Measurements from ENCODE around the gene SIAH2. TPM values are rescaled to one million over a fixed set of nuclear protein-coding genes. Genes with fewer than 3 reads are reported as not detected.
A peak's percentile ranks its signal among the peaks of the same experiment; 100 is the strongest.

SIAH2 gene
- total RNA-seq, 3 donors from 2014 or later = 37.4 to 40.3 (median 39.1) TPM

- DNase-seq (ENCODE audit: low spot score in 2 of 2) = no peak
- H3K4me1 ChIP-seq = peaks cover 0 to 4% of the 10 kb centered on the region in 2 donors
- H3K27me3 ChIP-seq = no peaks in the 10 kb centered on the region
- no peak overlapping the region for H3K4me3 ChIP-seq
- no peak overlapping the region for H3K27ac ChIP-seq
- intact Hi-C loops (cut with DNase I; ENCODE audit: low total_unique reads) = no loop called here
- TF ChIP-seq POLR2AphosphoS5 (IDR thresholded peaks at IDR 0.05) (no peak), POLR2A (IDR thresholded peaks at IDR 0.05) (no peak), CTCF (IDR thresholded peaks at IDR 0.05) (no peak)
- H3K36me3 ChIP-seq = no peaks in the 10 kb centered on the region
- no peaks in the 10 kb centered on the region for H3K9me3 ChIP-seq
These were observed 2.0 kb upstream of the SIAH2 start for GRCh38 chr3:150764967-150765366.

GRCh38 chr3:150764566-150764965 is 1.6 kb upstream of the SIAH2 start:
- no peak for DNase-seq (ENCODE audit: low spot score in 2 of 2)
- H3K27me3 ChIP-seq = no peaks in the 10 kb centered on the region
- H3K4me3 ChIP-seq = peak overlapping the region in 2 of 3 donors; percentile 81 to 87
- peak overlapping the region; percentile 21 to 96 for H3K27ac ChIP-seq
- H3K9me3 ChIP-seq = no peaks in the 10 kb centered on the region
- H3K36me3 ChIP-seq = no peaks in the 10 kb centered on the region
- intact Hi-C loops (cut with DNase I; ENCODE audit: low total_unique reads) = no loop called here
- peaks cover 0 to 4% of the 10 kb centered on the region in 2 donors for H3K4me1 ChIP-seq
- no peak for TF ChIP-seq POLR2A (IDR thresholded peaks at IDR 0.05)
- no peak for TF ChIP-seq CTCF (IDR thresholded peaks at IDR 0.05)

- H3K4me1 ChIP-seq = peaks cover 0 to 4% of the 10 kb centered on the region in 2 donors
- no peaks in the 10 kb centered on the region for H3K9me3 ChIP-seq
- DNase-seq (ENCODE audit: low spot score in 2 of 2) = peak; percentile 33 to 65
- H3K27ac ChIP-seq = peak overlapping the region; percentile 96
- intact Hi-C loops (cut with DNase I; ENCODE audit: low total_unique reads) = no loop called here
- no peaks in the 10 kb centered on the region for H3K36me3 ChIP-seq
- H3K27me3 ChIP-seq = no peaks in the 10 kb centered on the region
- H3K4me3 ChIP-seq = peak overlapping the region; percentile 81 to 87 (median 83)
- TF ChIP-seq POLR2A (IDR thresholded peaks at IDR 0.05) = no peak
- peak in 1 of 3 donors; percentile 14 for TF ChIP-seq CTCF (IDR thresholded peaks at IDR 0.05)
- TF ChIP-seq POLR2AphosphoS5 (IDR thresholded peaks at IDR 0.05) = peak in 1 of 3 donors; percentile 44
These were observed 993 bp upstream of the SIAH2 start for GRCh38 chr3:150763841-150764483.

GRCh38 chr3:150762662-150763121 is 277 bp downstream of the SIAH2 start:
- DNase-seq (ENCODE audit: low spot score in 2 of 2) = no peak
- no peaks in the 10 kb centered on the region for H3K36me3 ChIP-seq
- H3K27me3 ChIP-seq = no peaks in the 10 kb centered on the region
- peak overlapping the region; percentile 81 to 87 (median 83) for H3K4me3 ChIP-seq
- no peaks in the 10 kb centered on the region for H3K9me3 ChIP-seq
- peaks cover 0 to 4% of the 10 kb centered on the region in 2 donors for H3K4me1 ChIP-seq
- intact Hi-C loops (cut with DNase I; ENCODE audit: low total_unique reads) = no loop called here
- peak in 1 of 3 donors; percentile 18 for TF ChIP-seq CTCF (IDR thresholded peaks at IDR 0.05)
- no peak for TF ChIP-seq POLR2AphosphoS5 (IDR thresholded peaks at IDR 0.05)
- TF ChIP-seq POLR2A (IDR thresholded peaks at IDR 0.05) = no peak
- peak overlapping the region; percentile 96 for H3K27ac ChIP-seq

GRCh38 chr3:150761831-150762661 is 923 bp downstream of the SIAH2 start:
- DNase-seq (ENCODE audit: low spot score in 2 of 2) = peak in 1 of 2 donors; percentile 38
- Histone ChIP-seq H3K27me3 (no peaks in the 10 kb centered on the region), H3K27ac (peak overlapping the region; percentile 96), H3K4me1 (peaks cover 0 to 4% of the 10 kb centered on the region in 2 donors), H3K4me3 (peak overlapping the region; percentile 81 to 87 (median 83)), H3K36me3 (no peaks in the 10 kb centered on the region), H3K9me3 (no peaks in the 10 kb centered on the region)
- intact Hi-C loops (cut with DNase I; ENCODE audit: low total_unique reads) = no loop called here
- no peak for TF ChIP-seq POLR2A (IDR thresholded peaks at IDR 0.05)
- TF ChIP-seq POLR2AphosphoS5 (IDR thresholded peaks at IDR 0.05) = peak in 2 of 3 donors; percentile 43 to 45

Data from breast epithelium (tissue), 4 donors.